NCI-H748 (cell line): ENCODE measurements around the gene SPDYE2.
"Not testable (repeated sequence)": the region's sequence is repeated elsewhere in the genome, so short reads cannot be mapped to it uniquely, and the experiment has no call there.

ENCODE experiments used
- DNase-seq: peaks from one replicate; lab custom pipeline; 2025; ENCODE audit not compliant: unreplicated experiment; lab: John Stamatoyannopoulos, UW

The SPDYE2 gene

GRCh38 chr7:102535062-102535615 is 15.9 kb upstream of the SPDYE2 start:
- DNase-seq, result not testable (repeated sequence)

GRCh38 chr7:102540604-102541003 is 10.4 kb upstream of the SPDYE2 start:
- not testable (repeated sequence) for DNase-seq

- not testable (repeated sequence) for DNase-seq
Observed at GRCh38 chr7:102542083-102542482, 8.9 kb upstream of the SPDYE2 start.

GRCh38 chr7:102542771-102543170 is 8.3 kb upstream of the SPDYE2 start:
- not testable (repeated sequence) for DNase-seq

- not testable (repeated sequence) for DNase-seq
Observed at GRCh38 chr7:102543596-102543995, 7.4 kb upstream of the SPDYE2 start, which contains the start of gene UPK3BL2. Gene UPK3BL2, minus strand, starts transcription at chr7:102543696. Its CDS starts 60 bp downstream, at chr7:102543636.

GRCh38 chr7:102544372-102544771 is 6.7 kb upstream of the SPDYE2 start:
- not testable (repeated sequence) for DNase-seq

- not testable (repeated sequence) for DNase-seq
Observed at GRCh38 chr7:102545288-102545687, 5.7 kb upstream of the SPDYE2 start.

GRCh38 chr7:102546353-102546752 is 4.7 kb upstream of the SPDYE2 start:
- not testable (repeated sequence) for DNase-seq

GRCh38 chr7:102568620-102569019 is 17.6 kb downstream of the SPDYE2 start:
- not testable (repeated sequence) for DNase-seq

GRCh38 chr7:102572261-102573239 is 21.5 kb downstream of the SPDYE2 start, which contains the start of gene POLR2J3:
Gene POLR2J3, minus strand, starts transcription at chr7:102572583. Its CDS starts 62 bp downstream, at chr7:102572521.
- DNase-seq, result not testable (repeated sequence)

- DNase-seq, result not testable (repeated sequence)
Observed at GRCh38 chr7:102574607-102575006, 23.6 kb downstream of the SPDYE2 start.

- not testable (repeated sequence) for DNase-seq
Observed at GRCh38 chr7:102576363-102576762, 25.3 kb downstream of the SPDYE2 start.

GRCh38 chr7:102577315-102578240 is 26.6 kb downstream of the SPDYE2 start:
- not testable (repeated sequence) for DNase-seq

GRCh38 chr7:102578486-102578885 is 27.5 kb downstream of the SPDYE2 start:
- not testable (repeated sequence) for DNase-seq

GRCh38 chr7:102581722-102582121 is 30.7 kb downstream of the SPDYE2 start:
- not testable (repeated sequence) for DNase-seq

- not testable (repeated sequence) for DNase-seq
Observed at GRCh38 chr7:102583495-102583894, 32.5 kb downstream of the SPDYE2 start.

GRCh38 chr7:102589857-102590256 is 38.8 kb downstream of the SPDYE2 start:
- DNase-seq, result not testable (repeated sequence)

- not testable (repeated sequence) for DNase-seq
Observed at GRCh38 chr7:102592477-102593019, 41.5 kb downstream of the SPDYE2 start.

GRCh38 chr7:102593637-102594334 is 42.8 kb downstream of the SPDYE2 start:
- not testable (repeated sequence) for DNase-seq

GRCh38 chr7:102596036-102596435 is 45.0 kb downstream of the SPDYE2 start:
- not testable (repeated sequence) for DNase-seq
